ENCODE measurements around the gene SCN1B. TPM values are rescaled to one million over a fixed set of nuclear protein-coding genes. Genes with fewer than 3 reads are reported as not detected.

SCN1B gene
- total and polyA plus RNA-seq, 10 of the 15 experiments (the other 5 are each of a cell fraction or from before 2014, with no cell fraction given) = 0.04 to 0.54 (median 0.11) TPM; not detected in 3

GRCh38 chr19:34985249-34986022 is 44.8 kb upstream of the SCN1B start:
- Histone ChIP-seq H3K36me3 (ENCODE audit: control insufficient read depth in 2 of 2, insufficient read depth in 2 of 2, low read length in 1 of 2) (no peaks in the 10 kb centered on the region), H3K79me2 (ENCODE audit: control insufficient read depth, insufficient read depth, low read length) (no peaks in the 10 kb centered on the region), H4K20me1 (ENCODE audit: control insufficient read depth, insufficient read depth) (no peaks in the 10 kb centered on the region), H3K27ac (ENCODE audit: control insufficient read depth, insufficient read depth) (no peak overlapping the region), H3K4me1 (ENCODE audit: control insufficient read depth, insufficient read depth, low read length) (peaks cover 2% of the 10 kb centered on the region; the same call in 1 of the 2 replicates), H2AFZ (ENCODE audit: control insufficient read depth, low read depth, low read length) (no peak overlapping the region; the same call in 1 of the 2 replicates), H3K9me3 (replicated peaks; ENCODE audit: control insufficient read depth, insufficient read depth, low read length) (no peaks in the 10 kb centered on the region), H3K4me3 (no peak overlapping the region), H3K4me2 (ENCODE audit: control insufficient read depth, insufficient read depth) (no peak overlapping the region), H3K9ac (ENCODE audit: control insufficient read depth, insufficient read depth, low read length) (no peak overlapping the region), H3K27me3 (replicated peaks in 1 of 2; ENCODE audit: control insufficient read depth in 2 of 2, insufficient read depth in 2 of 2, low read length in 1 of 2) (no peaks in the 10 kb centered on the region)
- SMC1A ChIA-PET (ENCODE audit: uncharacterized antibody, unreplicated experiment) = interaction anchor here (0.8 to 1.4 kb wide), 4 partner anchors 9 to 101 kb away, joined by 3 to 4 read pairs (median 3); no protein-coding TSS in a partner anchor
- intact Hi-C loops (cut with micrococcal nuclease; ENCODE audit: unreplicated experiment) (no loop called here), in situ Hi-C loops (cut with MboI) (no loop called here)
- POLR2A ChIA-PET = no interaction called here
- FAIRE-seq (no peak), ATAC-seq (no peak), DNase-seq (ENCODE audit: low read depth, low spot score) (no peak)
- TF ChIP-seq DPF2 (IDR thresholded peaks at IDR 0.05) (no peak), HDAC2 (IDR thresholded peaks at IDR 0.05) (no peak), MTA3 (IDR thresholded peaks at IDR 0.05; ENCODE audit: borderline replicate concordance, low read length) (no peak), ELK1 (IDR thresholded peaks at IDR 0.05; ENCODE audit: low read depth, low read length) (no peak), SIN3A (IDR thresholded peaks at IDR 0.05; ENCODE audit: low read depth, low read length) (no peak), E2F8 (IDR thresholded peaks at IDR 0.05; ENCODE audit: low read depth, partially characterized antibody) (no peak), TBL1XR1 (IDR thresholded peaks at IDR 0.05; ENCODE audit: low read depth, low read length) (no peak), ZNF274 (IDR thresholded peaks at IDR 0.05; ENCODE audit: insufficient read depth, insufficient read length) (no peak), E2F4 (IDR thresholded peaks at IDR 0.05; ENCODE audit: low read depth, low read length) (no peak), ZZZ3 (IDR thresholded peaks at IDR 0.05; ENCODE audit: control insufficient read depth, insufficient read length, low read depth) (no peak), MTA2 (IDR thresholded peaks at IDR 0.05; ENCODE audit: low read depth) (no peak)
- RAD21 ChIA-PET (ENCODE audit: unreplicated experiment) = interaction anchor here (0.9 kb wide), 2 partner anchors 10 to 12 kb away, joined by 3 read pairs; no protein-coding TSS in a partner anchor
- WGBS (ENCODE audit: insufficient coverage, insufficient replicate concordance, low lambda C conversion rate, missing lambda C conversion rate) = 6% methylated on average over 7 of the region's 7 CpGs
- CTCF ChIA-PET = interaction anchor here (1.8 kb wide), 1 partner anchor 13 kb away, joined by 8 read pairs; no protein-coding TSS in a partner anchor
- no TSS peak for BruUV-seq (replicated peaks)
